ENCODE data around the gene TEDC2. TPM values are rescaled to one million over a fixed set of nuclear protein-coding genes. Genes with fewer than 3 reads are reported as not detected.

The TEDC2 gene
- total and polyA plus RNA-seq, 9 of the 15 experiments (the other 6 are each of a cell fraction or from before 2014, with no cell fraction given): 0.75 to 57.0 (median 17.6) TPM

DNA sequence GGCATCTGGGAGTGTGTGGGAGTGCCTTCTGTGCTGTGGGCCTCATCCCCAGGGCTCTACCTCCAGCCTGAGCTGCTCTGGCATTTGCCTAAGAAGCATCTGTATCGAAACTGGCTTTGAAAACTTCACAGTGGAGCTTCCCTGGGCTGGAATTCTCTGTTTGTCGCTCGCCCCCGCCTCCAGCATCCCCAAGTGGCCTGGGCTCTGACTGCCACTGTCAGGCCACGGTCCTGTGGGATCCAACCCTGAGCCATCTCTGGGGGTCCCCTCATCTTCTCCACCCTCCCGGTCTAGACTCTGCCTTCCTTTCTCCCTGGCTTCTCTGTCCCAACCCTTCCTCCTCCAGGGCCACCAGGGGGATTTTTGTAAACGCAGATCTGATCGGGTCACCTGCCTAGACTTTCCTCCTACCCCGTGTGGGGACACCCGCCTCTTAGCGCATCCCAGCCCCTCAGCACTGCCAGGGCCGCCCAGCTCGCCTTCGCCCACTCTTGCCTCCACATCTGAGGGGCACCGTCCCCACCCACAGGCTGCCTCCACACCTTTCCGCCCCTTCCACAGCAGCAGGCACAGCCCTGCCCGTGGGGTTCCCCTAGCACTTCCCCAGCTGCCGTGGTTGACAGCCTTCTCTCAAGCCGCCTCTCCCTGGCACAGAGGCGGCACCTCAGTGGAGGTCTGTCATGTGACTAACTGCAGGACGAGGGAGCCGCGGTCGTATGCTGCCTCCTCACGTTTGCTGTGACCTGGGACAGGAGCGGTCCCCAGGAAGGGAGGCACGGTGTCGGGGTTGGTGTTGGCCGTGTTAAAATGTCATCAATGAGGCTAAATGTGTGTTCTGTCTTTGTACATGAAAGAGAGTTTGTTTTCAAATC is 27.0 kb downstream of the TEDC2 start:
- Histone ChIP-seq H4K20me1 (replicated peaks; ENCODE audit: control insufficient read depth, insufficient read depth, low read length) (peaks cover 5% of the 10 kb centered on the region; the same call in 1 of the 2 replicates), H3K4me2 (ENCODE audit: insufficient read depth, low read length) (no peak overlapping the region), H3K9me1 (ENCODE audit: control insufficient read depth, insufficient read depth, low read length) (no peaks in the 10 kb centered on the region), H3K9me3 (replicated peaks; ENCODE audit: control insufficient read depth, insufficient read depth, low read depth, low read length) (no peaks in the 10 kb centered on the region), H3K27me3 (ENCODE audit: control insufficient read depth in 2 of 2, insufficient read depth in 2 of 2, low read length in 2 of 2) (no peaks in the 10 kb centered on the region), H3K4me1 (replicated peaks in 1 of 2; ENCODE audit: control insufficient read depth in 2 of 2, insufficient read depth in 2 of 2, low read length in 2 of 2) (peaks cover 24 to 77% of the 10 kb centered on the region in 2 experiments), H3K4me3 (no peak overlapping the region), H3K36me3 (ENCODE audit: control insufficient read depth, insufficient read depth, low read length) (peaks cover 35% of the 10 kb centered on the region; the same call in 2 of the 3 replicates), H2AFZ (ENCODE audit: low read depth, low read length) (no peak overlapping the region), H3K27ac (ENCODE audit: extremely low read depth, low read depth, low read length) (no peak overlapping the region), H3K9ac (ENCODE audit: insufficient read depth in 1 of 2, low read depth in 2 of 2, low read length in 2 of 2) (peak overlapping the region in 1 of 2 experiments; percentile 77; a peak in 2 of 4 replicates), H3K79me2 (ENCODE audit: control insufficient read depth, insufficient read depth, low read length) (peaks cover 73% of the 10 kb centered on the region)
- DNase-seq (ENCODE audit: extremely low read depth in 1 of 4, low spot score in 3 of 4) (no peak), FAIRE-seq (peak; percentile 15), ATAC-seq (no peak)
- ChIA-PET CTCF (ENCODE audit: low intra/inter-chr PET ratio) (no interaction called here), POLR2A (interaction anchor here (0.6 to 1.3 kb wide), 2 partner anchors 14 to 337 kb away, joined by 3 read pairs; no protein-coding TSS in a partner anchor)
- 90% methylated on average over 25 of the region's 29 CpGs for WGBS (ENCODE audit: insufficient coverage, low coverage, missing lambda C conversion rate)
- in situ Hi-C loops (cut with MboI) (no loop called here), intact Hi-C loops (cut with micrococcal nuclease) (no loop called here)
- BruUV-seq (replicated peaks): no TSS peak
- TF ChIP-seq TAL1 (IDR thresholded peaks at IDR 0.05) (no peak), USF1 (CRISPR knock-in tag; IDR thresholded peaks at IDR 0.05) (peak; percentile 37; the same call in 1 of the 2 replicates), HMG20B (CRISPR knock-in tag; IDR thresholded peaks at IDR 0.05) (no peak), NCOA2 (IDR thresholded peaks at IDR 0.05; ENCODE audit: partially characterized antibody in 2 of 2) (no peak)
- TF ChIP-seq, protein P1, sequence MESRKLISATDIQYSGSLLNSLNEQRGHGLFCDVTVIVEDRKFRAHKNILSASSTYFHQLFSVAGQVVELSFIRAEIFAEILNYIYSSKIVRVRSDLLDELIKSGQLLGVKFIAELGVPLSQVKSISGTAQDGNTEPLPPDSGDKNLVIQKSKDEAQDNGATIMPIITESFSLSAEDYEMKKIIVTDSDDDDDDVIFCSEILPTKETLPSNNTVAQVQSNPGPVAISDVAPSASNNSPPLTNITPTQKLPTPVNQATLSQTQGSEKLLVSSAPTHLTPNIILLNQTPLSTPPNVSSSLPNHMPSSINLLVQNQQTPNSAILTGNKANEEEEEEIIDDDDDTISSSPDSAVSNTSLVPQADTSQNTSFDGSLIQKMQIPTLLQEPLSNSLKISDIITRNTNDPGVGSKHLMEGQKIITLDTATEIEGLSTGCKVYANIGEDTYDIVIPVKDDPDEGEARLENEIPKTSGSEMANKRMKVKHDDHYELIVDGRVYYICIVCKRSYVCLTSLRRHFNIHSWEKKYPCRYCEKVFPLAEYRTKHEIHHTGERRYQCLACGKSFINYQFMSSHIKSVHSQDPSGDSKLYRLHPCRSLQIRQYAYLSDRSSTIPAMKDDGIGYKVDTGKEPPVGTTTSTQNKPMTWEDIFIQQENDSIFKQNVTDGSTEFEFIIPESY (CRISPR knock-in tag; IDR thresholded peaks at IDR 0.05): 0 out of 2 replicates have a peak, but pooled peaks have one; percentile 20
- TF ChIP-seq, protein P2, sequence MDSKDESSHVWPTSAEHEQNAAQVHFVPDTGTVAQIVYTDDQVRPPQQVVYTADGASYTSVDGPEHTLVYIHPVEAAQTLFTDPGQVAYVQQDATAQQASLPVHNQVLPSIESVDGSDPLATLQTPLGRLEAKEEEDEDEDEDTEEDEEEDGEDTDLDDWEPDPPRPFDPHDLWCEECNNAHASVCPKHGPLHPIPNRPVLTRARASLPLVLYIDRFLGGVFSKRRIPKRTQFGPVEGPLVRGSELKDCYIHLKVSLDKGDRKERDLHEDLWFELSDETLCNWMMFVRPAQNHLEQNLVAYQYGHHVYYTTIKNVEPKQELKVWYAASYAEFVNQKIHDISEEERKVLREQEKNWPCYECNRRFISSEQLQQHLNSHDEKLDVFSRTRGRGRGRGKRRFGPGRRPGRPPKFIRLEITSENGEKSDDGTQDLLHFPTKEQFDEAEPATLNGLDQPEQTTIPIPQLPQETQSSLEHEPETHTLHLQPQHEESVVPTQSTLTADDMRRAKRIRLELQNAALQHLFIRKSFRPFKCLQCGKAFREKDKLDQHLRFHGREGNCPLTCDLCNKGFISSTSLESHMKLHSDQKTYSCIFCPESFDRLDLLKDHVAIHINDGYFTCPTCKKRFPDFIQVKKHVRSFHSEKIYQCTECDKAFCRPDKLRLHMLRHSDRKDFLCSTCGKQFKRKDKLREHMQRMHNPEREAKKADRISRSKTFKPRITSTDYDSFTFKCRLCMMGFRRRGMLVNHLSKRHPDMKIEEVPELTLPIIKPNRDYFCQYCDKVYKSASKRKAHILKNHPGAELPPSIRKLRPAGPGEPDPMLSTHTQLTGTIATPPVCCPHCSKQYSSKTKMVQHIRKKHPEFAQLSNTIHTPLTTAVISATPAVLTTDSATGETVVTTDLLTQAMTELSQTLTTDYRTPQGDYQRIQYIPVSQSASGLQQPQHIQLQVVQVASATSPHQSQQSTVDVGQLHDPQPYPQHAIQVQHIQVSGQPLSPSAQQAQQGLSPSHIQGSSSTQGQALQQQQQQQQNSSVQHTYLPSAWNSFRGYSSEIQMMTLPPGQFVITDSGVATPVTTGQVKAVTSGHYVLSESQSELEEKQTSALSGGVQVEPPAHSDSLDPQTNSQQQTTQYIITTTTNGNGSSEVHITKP (IDR thresholded peaks at IDR 0.05; ENCODE audit: partially characterized antibody): no peak
- TF ChIP-seq, protein P3, sequence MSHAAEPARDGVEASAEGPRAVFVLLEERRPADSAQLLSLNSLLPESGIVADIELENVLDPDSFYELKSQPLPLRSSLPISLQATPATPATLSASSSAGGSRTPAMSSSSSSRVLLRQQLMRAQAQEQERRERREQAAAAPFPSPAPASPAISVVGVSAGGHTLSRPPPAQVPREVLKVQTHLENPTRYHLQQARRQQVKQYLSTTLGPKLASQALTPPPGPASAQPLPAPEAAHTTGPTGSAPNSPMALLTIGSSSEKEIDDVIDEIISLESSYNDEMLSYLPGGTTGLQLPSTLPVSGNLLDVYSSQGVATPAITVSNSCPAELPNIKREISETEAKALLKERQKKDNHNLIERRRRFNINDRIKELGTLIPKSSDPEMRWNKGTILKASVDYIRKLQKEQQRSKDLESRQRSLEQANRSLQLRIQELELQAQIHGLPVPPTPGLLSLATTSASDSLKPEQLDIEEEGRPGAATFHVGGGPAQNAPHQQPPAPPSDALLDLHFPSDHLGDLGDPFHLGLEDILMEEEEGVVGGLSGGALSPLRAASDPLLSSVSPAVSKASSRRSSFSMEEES (CRISPR knock-in tag; IDR thresholded peaks at IDR 0.05): peak; percentile 40; the same call in 1 of the 2 replicates

Data from K562 (cell line).